GM06990 (cell line): ENCODE results near the gene RAB11FIP5.

ENCODE experiments used
- DNase-seq: peaks from one replicate; pipeline ENCODE4 v3.0.0-alpha.2; 2011; ENCODE audit not compliant: insufficient read length; ENCODE audit errors: extremely low read depth
- H3K27me3 ChIP-seq: replicated peaks from 2 replicates; pipeline ENCODE4 v1.6.0; 2011; ENCODE audit warnings: low read length; ENCODE audit not compliant: control insufficient read depth, insufficient read depth
- H3K36me3 ChIP-seq: 2 replicates; pipeline ENCODE4 v1.5.1; 2011; ENCODE audit warnings: low read length; ENCODE audit not compliant: control insufficient read depth, insufficient read depth
- H3K4me3 ChIP-seq: replicated peaks from 2 replicates; pipeline ENCODE4 v1.5.1; 2011; ENCODE audit warnings: low read depth, mild to moderate bottlenecking, control low read depth, low read length
- TF ChIP-seq, protein P1 (sequence below): IDR thresholded peaks from 2 replicates; pipeline ENCODE4 v1.5.1; 2011; ENCODE audit warnings: low read length, control low read depth, mild to moderate bottlenecking, inconsistent platforms; ENCODE audit not compliant: insufficient read depth, poor library complexity, severe bottlenecking

RAB11FIP5 gene

DNA sequence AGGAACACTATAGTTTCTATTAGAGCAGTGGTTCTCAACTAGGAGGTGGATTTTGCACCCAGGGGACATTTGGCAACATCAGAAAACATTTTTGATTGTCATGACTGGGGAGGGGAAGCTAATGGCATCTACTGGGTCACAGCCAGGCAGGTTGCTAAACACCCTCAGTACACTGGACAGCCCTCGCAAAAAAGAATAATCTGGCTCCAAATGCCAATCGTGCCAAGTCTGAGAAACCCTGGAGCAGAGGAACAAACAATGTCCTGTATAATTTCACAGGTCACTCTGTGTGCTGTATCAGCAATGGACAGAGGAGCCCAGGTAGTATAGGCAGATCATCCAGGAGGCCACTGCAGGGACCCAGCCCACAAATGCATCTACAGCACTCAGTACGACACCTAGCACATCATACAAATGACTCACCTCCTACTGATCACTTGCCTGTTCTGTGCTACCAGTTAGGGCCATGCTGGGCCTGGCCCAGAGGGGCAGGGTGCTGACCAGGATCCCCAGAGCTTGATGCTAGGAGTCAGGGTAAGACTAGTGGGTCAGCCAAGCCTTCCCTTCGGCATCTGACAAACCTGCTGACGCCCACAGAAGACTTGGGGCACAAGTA is 78.9 kb downstream of the RAB11FIP5 start:
- H3K27me3 ChIP-seq: no peaks in the 10 kb centered on the region
- H3K4me3 ChIP-seq: no peak overlapping the region
- H3K36me3 ChIP-seq: no peaks in the 10 kb centered on the region; the same call in 1 of the 2 replicates
- TF ChIP-seq, protein P1, sequence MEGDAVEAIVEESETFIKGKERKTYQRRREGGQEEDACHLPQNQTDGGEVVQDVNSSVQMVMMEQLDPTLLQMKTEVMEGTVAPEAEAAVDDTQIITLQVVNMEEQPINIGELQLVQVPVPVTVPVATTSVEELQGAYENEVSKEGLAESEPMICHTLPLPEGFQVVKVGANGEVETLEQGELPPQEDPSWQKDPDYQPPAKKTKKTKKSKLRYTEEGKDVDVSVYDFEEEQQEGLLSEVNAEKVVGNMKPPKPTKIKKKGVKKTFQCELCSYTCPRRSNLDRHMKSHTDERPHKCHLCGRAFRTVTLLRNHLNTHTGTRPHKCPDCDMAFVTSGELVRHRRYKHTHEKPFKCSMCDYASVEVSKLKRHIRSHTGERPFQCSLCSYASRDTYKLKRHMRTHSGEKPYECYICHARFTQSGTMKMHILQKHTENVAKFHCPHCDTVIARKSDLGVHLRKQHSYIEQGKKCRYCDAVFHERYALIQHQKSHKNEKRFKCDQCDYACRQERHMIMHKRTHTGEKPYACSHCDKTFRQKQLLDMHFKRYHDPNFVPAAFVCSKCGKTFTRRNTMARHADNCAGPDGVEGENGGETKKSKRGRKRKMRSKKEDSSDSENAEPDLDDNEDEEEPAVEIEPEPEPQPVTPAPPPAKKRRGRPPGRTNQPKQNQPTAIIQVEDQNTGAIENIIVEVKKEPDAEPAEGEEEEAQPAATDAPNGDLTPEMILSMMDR: no peak
- no peak for DNase-seq

DNA sequence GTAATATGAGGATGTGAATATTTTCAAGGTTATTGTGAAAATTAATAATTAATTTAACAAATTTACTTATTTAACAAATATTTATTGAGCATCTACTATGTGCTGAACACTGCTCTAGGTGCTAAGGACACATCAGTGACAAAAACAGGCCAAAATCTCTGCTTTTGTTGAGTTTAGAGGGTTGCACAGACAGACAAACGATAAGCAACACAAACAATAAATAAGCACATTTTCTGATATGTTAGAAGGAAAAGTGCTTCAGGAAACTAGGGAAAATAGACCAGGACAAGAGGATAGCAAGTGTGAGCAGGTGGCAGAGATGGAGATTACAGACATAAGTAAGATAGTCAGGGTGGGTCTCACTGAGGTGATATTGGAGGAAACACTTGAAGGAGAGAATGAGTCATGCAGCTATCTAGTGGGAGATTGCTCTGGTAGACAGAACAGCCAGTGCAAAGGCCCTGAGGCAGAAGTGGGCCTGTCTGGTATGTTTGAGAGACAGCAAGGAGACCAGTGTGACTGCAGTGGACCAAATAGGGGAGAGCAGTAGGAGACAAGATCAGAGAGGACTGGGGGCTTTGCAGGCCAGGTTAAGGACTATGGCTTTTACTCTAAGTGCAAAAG is 79.5 kb downstream of the RAB11FIP5 start:
- TF ChIP-seq, protein P1: no peak
- no peaks in the 10 kb centered on the region for H3K27me3 ChIP-seq
- no peak for DNase-seq
- H3K36me3 ChIP-seq: no peaks in the 10 kb centered on the region; the same call in 1 of the 2 replicates
- H3K4me3 ChIP-seq: no peak overlapping the region

DNA sequence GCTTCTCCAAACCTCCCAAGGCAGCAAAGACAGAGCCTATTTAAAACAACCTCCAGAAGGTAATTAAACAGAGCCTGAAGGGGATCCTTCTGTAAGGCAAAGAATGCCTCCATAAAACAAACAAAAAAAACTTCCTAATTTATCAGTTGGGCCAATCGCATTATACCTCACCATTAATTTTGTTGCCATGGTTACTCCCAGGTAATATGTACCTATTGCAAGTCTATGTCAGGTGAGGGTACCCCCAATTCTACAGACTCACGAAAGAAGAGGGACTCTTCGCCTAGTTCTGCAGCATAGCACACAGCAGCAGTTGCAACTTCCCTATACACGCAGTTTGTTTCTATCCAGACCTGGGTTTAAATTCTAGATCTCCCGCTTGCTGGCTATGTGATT is 80.0 kb downstream of the RAB11FIP5 start:
- Histone ChIP-seq H3K4me3 (no peak overlapping the region), H3K36me3 (no peaks in the 10 kb centered on the region), H3K27me3 (no peaks in the 10 kb centered on the region)
- TF ChIP-seq, protein P1: no peak
- no peak for DNase-seq

DNA sequence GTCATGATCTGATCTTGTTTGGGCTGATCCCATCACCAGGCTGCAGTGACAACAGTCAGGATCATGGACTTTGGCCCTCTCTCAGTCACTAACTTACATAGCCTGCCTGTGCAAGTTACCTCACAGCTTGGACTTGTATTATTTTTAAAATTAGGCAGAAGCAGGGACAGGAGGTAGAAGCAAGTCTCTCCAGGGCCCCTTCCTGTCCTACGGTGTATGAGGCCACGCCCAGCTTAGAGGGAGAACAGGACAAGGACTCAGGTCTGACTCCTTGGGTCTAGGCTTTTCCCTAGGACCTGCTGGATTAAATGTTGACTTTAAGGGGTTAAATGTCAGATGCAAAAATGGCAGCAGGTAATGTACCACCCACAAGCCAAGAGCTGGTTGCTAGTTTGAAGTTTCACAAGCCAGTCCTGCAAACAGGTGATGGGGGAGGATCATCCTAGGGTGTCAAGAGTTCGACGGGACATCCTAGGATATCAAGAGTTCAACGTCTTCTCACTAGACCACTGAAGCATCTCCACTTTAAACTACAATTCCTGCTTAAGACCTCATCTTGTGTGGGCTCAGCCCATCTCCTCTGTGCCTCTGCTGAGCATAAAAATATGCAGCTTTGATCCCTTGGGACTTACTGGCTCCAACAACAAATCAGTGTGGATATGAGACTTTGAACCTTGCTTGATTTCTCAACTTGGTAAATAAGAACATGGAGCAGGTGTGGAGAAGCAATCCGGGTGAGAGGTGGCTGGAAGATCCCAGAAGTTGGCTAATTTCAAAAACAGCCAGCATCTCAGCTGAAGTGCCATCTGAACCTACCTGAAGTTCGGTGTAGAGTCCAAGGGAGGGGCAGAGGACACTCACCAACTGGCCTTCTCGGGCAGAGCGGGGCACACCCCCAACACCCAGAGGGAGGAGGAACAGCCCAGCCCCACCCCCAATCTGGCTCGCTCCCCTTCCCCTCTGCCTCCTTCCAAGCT is 80.7 kb downstream of the RAB11FIP5 start:
- TF ChIP-seq, protein P1: no peak
- no peaks in the 10 kb centered on the region for H3K36me3 ChIP-seq
- H3K4me3 ChIP-seq: no peak overlapping the region
- DNase-seq: no peak
- H3K27me3 ChIP-seq: no peaks in the 10 kb centered on the region

DNA sequence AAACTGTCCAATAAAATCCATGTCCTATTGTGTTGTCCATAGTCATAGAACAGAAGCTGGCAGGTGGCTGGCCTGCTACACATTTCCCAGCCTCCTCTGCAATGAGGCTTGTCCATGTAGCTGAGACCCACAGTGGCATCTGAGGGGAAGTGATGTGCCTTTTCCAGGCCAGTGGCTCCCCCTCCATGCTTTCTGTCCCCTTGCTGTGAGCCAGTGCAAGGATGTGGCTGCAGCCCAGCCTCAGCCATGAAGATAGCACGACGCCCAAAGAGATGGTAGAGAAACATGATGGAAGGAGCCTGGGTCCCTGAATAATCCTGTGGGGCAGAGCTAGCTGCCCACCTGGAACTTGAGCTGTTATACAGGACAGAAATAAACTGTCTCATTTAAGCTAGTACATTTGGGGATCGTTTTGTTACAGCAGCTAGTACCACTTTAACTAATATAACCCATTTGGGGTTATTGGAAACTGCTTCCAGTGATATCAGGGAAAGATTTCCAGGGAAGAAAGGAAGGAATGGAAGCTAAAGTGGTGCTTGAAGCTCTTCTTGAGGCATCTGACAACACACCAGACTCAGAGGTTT is 81.6 kb downstream of the RAB11FIP5 start:
- H3K36me3 ChIP-seq: no peaks in the 10 kb centered on the region
- H3K27me3 ChIP-seq: no peaks in the 10 kb centered on the region
- TF ChIP-seq, protein P1: no peak
- no peak overlapping the region for H3K4me3 ChIP-seq
- no peak for DNase-seq
